NK-92 (cell line): Measurements from ENCODE around the gene PRIMPOL.

Experiments
- DNase-seq: peaks from one replicate; lab custom pipeline; 2025; ENCODE audit not compliant: unreplicated experiment; lab: John Stamatoyannopoulos, UW

Gene PRIMPOL

DNA sequence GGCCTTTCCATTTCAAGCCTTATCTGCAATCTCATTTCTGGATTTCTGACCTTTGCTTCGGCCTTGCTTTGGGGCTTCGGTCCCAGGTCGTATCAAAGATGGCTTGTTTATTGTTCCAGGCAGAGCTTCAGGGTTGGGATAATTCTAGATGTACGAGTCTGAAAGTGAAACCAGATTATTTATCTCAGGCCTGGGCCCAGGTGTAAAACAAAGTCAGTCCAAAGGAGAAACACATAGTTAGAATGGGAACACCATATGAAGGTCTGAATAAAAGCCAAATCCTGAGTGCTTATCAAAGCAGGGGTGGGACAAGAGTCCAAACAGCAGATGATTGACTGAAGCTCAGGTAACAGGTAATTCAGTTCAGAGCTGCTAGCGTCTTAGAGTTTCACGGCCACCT lies 17.1 kb downstream of the PRIMPOL start:
- no peak for DNase-seq

DNA sequence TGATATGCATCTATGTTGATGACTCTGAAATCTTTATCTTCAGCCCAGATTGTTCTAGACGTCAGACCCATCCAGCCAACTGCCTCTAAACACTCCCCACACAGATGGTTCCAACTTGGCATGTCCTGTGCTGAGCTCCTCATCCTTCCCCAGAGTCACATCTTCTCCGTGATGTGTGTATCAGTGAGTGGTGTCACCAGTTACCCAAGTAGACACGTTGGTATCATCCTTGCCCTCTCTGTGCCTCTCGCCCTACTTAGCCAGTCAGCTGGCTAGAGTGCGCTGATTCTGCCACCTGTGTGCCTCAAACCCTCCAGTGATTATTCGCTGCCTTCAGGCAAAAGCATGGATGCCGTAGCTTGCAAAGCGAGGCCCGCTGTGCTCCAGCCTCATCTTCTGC lies 18.6 kb downstream of the PRIMPOL start:
- DNase-seq, result no peak

DNA sequence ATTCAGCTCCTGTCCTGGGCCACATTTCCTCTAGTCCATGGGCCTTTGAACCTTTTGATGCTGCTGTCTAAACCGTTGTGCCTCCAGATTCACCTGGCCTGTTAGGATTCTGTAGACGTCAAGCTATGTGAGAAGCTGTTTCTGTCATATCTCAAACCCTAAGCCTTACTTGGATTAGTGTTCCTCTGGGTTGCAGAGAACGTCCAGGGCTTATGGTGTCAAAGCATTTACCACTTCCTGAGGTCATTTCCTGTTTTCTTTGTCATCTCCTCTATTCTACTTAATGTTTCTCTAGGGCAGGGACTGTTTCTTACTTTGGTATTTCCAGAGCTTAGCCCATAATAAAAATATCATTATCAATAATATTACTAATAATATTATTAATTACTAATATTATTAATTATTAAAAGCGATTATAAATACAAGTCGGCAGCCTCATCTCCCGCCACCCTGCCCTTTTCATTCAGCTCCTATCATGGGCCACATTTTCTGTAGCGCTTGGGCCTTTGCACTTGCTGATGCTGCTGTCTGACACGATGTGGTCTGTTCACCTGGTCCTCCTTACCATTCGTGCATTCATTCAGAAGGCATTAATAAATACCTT lies 19.1 kb downstream of the PRIMPOL start:
- no peak for DNase-seq

DNA sequence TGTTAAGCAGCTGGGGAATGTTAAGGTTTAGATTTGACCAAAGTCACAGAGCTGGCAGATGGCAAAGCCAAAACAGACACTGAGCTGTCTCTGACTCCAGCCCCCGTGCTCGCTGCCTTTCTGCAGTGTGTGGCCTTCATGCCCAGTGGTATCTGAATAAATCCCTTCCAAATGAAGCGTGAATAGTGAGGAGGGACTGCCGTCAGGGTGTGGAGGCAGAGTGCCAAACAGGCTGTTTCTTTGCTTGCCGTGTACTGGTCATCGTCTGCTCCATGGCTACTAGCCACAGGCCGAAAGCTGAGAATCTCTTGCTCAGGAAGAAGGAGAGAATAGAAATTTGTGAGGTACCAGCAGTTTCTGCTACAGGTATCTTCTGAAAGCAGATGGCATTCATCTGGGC lies 19.7 kb downstream of the PRIMPOL start:
- DNase-seq, result no peak

DNA sequence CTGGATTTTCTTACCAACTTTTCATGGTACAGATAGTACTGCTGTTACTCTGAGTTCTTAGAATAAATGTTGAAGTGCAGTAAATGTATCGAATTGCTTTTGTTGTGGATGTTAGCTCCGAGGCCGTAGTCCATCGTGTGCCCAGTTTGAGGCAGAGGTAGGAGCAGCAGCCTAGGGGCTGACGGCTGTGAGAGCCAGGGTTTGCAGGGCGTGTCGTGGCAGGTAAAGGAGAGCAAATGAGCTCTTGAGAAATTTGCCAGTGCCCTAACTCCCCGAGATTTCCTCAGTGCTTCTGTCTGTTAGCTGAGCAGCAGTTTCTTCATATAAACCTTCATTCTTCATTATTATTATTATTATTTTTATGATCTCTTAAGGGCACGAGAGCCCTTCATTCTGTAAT lies 21.6 kb downstream of the PRIMPOL start:
- DNase-seq, result no peak

DNA sequence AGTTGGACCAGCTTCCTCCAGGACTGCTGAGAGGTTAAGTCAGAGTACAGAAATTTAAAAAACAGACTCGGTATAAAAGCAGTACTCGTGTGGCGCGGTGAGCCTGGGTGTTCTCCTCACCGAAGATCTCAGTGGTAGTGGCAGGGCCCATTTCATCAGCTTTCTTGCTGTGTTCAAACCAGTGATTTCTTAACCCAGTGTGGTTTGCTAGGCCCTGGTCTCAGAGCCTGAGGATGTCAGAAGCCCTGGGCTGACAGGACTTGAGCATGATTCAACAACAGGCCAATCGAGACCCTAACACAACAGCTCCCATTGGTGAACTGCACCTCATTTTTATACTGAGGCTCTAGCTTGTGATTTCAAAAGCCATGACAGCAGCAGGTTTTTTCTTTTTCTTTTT lies 23.2 kb downstream of the PRIMPOL start:
- no peak for DNase-seq

DNA sequence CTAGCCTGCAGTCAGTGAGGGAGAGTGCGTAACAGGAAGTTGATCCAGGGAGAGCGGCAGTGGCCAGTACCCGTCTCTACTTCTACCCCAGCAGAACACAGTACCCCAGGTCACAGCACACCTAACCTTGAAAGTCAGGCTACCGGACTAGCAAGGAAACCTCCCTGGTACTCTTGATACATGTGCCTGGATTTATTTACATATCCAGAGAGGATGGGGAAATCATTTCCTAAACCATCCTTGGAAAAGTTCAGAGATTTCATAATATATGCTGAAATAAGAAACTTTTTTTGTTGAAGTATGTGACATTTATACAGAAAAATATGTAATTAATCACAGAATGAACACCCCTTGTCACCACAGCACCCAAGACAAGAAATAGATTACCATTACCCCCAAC lies 24.5 kb downstream of the PRIMPOL start:
- no peak for DNase-seq

DNA sequence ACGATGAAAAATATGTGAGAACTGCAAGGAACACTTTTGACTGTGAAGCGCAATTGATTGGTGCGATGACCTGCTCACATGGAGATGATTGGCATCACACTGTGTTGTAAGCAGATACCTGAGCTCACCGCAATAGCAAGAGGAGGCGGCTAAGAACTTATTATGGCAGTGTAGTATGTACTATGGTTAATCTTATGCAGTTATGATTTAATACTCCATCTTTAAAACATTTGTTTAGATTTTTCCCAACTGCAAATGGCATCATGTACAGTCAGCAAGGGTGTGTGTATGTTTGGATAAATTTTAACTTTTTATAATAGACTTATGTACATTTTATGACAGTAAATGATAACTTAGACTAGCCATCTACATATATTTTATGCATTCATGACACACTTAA lies 25.5 kb downstream of the PRIMPOL start:
- no peak for DNase-seq

DNA sequence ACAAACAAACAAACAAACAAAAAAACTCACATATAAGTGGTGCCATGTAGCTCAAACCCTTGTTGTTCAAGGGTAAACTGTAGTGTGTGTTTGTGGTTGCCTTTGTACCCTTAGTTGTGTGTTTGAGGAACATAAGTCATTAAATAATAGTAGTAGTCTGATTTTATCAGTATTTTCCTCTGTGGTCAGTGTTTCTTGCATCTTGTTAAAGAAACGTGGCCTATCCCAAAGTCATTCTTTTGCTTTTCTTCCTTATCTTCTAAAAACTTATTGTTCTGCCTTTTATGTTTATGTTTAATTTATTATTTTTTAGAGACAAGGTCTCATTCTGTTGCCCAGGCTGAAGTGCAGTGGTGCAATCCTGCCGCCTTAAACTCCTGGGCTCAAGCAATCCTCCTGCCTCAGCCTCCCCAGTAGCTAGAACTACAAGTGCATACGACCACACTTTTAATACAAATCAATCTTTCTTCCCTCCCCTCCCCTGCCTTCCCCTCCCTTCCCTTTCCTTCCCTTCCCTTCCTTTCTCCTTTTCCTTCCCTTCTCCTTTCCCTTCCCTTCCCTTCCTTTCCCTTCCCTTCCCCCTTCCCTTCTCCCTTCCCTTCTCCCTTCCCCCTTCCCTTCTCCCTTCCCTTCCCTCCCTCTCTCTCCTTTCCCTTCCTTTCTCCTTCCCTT lies 26.4 kb downstream of the PRIMPOL start:
- no peak for DNase-seq

DNA sequence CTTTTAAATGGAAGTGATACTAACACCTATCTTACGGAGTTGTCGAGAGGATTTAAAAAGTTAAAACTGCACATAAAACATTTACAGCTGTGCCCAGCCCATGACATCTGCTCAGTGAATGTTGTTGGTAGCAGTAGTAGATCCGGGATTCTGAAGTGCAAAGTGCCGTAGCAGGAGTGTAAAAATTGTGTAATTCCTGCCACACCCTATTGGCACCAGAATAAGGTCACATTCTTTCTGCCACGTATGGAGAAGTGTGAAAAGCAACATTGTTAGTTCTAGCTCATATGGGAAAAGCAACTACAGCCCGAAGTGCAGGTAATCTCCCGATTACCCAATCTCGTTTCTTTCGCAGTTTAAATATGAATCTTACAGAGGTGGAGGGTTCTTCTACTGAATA lies 31.2 kb downstream of the PRIMPOL start:
- no peak for DNase-seq

DNA sequence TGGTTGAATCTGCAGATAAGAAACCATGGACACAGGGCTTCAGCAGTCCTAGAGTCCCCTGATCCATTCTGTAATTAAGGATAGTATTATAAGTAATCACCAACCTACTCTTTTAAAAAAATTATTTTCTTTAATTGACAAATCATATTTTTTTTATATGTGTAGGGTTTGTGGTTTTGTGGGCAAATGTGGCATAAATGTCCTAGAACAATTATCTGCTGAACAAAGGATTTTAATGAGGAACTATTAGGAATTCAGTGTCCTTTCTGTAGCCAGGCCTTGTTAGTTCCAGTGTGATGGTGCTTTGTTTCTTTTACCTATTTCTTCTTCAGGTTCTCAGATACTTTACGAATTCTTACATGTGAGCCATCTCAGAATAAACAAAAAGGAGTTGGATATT lies 32.4 kb downstream of the PRIMPOL start:
- DNase-seq, result no peak

DNA sequence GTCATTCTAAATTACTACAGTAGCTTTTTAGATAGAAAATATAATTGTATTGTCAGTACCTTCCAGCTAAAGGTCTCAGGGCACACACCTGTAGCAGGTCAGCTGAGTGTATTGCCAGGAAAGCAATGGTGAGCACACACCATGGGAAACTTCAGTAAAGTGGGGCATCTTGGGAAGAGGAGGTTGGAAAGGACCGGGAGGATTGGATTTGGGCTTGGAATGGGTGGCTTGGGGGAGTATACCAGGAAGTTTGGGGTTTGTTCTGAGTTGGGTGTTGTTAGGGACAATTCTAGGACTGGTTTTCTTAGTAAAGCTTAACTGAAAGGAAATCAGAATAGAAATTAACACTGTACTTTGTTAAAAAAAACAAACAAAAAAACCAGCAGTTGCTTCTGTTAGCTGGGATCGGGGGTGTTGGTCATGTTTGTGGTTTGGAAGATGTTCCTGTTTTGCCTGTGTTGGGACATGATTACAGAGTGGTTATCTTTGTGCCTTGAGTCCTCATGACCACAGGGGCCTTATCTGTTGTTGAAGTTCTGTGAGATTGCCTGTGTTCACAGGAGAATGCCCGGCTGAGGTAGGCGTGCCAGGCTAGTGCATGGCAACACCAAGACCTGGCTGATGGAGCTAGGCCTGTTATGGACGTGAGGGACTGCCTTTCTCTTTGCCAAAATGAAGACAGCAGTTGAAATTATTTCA lies 35.1 kb downstream of the PRIMPOL start:
- DNase-seq, result no peak

DNA sequence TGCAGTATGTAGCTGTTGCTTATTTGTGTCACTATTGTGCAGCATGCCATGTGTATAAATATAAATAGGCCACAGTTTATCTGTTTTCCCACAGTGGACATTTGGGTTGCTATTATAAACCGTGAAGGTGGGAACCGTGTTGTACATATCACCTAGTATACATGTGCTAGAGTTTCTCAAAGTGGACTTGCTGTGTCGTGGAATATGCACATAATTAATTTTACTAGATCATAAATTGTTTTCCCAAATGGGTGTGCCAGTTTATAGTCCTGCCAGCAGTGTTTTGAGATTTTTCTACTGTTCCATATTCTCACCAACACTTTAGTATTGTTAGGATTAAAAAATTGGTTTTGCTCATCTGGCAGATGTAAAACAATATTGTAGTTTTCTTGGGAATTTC lies 38.5 kb downstream of the PRIMPOL start:
- no peak for DNase-seq

DNA sequence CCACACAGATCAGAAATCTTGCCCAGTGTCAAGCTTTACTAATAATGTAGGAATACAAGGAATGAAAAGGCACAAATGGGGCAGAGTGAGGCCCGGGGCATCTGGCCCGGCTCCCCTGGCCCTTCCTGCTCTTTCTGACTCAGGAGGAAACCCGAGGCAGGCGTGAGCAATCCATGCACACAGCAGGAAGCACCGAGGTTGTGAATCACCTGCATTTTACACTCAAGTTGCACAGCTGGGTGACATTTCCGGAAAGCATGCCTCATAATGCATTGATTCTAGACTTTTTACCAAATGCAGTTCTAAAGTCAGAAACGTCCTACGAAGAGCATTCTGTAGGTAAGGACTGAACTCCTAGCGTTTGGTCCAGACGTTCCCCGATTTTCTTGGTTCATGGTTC lies 38.9 kb downstream of the PRIMPOL start:
- no peak for DNase-seq

DNA sequence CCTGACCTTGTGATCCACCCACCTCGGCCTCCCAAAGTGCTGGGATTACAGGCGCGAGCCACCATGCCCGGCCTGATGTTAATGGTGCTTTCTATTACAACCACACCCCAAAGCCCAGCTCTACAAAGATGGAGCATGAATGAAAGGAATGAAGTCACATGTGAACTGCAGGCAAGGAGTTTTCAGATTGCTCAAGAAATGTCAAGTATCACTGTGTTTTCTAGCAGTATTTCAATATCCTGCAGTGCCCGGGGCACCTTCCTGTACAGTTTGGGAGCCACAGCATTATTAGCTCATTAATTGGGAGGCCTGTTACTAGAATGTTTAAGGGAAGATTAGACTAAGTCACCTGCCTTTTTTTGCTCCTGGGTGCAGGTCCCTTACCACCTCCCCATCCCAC lies 40.1 kb downstream of the PRIMPOL start:
- DNase-seq, result no peak

DNA sequence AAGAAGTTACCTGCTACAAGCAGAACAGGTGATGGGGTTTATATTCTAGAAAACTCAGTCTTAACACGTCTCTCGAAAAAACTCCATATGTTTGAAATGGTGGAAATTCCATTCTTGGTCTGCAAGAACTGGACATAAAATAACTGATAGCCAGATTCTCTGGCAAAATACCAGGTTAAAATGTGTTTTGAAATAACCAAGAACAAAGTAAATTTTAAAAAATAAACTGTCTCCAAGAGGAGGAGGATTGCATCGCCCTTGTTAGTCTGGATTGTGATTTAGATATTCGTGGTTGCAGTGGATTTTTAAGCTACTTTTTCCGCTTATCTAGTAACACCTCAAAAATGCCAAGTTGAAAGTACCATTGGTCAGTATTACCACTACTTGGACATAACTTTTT lies 43.5 kb downstream of the PRIMPOL start:
- DNase-seq, result no peak

DNA sequence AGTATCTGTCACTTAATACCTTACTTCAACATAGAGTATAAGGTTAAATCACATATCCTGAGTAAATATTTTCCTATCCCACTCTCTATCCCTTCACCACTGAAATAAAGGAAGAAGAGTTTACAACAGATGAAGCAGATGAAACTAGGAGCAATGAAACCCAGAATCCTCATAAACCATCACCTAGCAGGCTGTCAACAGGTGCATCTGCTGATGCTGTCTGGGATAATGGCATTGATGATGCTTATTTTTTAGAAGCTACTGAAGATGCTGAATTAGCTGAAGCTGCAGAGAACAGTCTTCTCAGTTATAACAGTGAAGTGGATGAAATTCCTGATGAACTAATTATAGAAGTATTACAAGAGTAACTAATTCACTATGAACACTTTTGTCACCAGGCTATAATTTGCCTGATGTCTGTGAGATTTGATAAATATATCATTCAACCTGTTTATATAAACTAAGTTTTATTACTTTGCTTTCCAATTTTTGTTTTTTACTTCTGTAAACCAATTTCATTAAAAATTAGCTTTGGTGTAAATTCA lies 44.9 kb downstream of the PRIMPOL start:
- DNase-seq, result no peak

DNA sequence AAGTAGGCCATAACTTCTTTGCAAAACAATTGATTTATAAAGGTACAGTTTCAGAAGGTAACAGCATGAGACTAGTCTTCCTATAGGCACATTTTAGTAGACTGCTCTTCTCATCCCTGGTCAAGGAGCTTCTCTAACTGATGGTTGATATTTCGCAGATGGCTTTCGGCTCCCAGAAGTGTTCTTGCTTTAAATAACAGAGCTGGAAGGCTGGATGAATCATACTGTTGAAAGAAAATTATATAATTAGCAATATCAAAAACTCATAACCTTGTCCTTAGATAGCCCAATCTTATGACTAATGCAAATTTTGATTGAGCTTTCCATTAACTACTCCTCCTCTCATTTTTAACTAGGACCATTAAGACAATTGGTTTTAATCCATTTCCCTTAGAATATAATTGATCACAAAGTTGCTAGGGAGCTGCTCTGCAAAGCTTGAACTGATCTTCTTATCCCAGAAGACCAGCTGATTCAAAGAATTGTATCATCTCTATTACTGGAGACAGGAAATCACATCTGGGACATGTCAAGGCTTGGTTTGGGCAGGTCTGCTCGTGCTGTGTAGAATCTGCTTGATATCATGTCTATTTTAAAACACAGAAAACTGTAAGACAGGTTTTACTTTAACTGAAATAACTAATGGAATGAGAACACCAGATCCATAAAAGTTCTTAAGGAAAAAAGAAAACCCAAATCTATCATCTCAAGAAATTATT lies 45.8 kb downstream of the PRIMPOL start:
- DNase-seq, result no peak

DNA sequence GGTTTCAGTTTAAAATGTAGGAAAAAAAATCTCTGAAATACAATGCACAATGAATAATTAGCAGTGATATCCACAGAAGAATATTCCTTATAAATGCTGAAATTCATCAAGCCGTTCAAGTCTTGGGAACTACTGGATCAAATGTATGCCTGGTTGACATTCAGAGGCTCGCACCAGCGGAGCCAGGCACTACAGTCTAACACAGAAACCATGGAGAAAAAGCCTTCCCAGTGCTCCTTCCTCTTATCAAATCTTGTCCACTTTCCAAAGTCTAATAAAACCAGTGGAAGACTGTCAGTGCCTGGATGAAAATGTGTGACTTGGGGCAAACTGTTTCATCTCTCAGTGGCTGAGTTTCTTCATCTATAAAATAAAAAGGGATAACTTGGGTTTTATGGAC lies 48.4 kb downstream of the PRIMPOL start:
- no peak for DNase-seq

DNA sequence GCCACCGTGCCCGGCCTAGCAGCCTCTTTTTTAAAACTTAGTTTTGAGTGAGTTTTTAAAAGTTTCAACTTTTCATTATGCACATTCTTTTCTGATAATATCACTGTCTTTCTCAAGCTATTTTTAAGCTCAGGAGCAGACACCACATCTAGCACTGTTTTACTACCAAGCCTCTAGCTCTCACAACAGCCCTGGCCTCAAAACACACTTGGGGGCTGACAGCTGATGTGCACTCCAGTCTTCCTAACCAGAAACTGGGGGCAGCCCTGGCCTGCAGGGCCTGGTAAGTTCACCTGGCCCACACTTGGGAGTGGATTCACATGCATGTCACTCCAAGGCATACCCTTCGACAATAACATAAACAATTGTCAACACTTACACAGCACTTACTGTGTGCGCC lies 50.4 kb downstream of the PRIMPOL start:
- no peak for DNase-seq

DNA sequence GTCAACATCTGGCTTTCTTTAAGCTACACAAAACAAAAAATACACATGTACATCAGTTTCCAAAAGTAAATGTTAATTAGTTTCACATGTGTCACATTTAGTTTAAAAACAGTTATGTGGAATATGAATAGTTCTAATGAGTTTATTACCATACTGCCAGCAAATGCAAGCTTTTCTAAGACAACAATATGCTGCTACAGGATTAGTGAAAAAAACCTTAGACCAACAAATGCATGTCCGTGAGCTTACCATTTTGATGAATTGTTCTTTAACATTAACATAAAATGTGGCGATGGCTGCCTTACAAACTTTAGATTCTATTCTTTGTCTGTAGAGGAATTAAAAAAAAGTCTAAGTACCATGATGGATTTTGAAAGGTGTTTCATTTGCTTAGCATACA lies 52.6 kb downstream of the PRIMPOL start:
- no peak for DNase-seq

DNA sequence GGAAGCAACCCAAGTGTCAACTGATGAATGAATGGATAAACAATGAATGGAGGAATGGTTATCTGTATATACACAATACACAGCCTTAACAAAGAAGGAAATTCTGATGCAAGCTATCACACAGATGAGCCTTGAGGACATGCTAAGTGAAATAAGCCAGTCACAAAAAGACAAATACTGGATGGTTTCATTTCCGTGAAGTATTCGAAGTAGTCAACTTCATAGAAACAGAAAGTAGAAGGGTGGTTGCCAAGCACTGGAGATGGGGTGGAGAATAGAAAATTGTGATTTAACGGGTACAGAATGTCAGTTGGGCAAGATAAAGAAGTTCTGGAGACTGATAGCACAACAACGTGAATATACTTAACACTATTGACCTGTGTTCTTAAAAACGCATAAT lies 56.2 kb downstream of the PRIMPOL start:
- no peak for DNase-seq
